Endothelial cell of umbilical vein (primary cell): ENCODE results near the gene CADPS.

Experiments used
- CTCF ChIP-seq, 2 donors: IDR thresholded peaks; 1 replicate in 1 of 2; 2 replicates in 1 of 2; pipeline ENCODE4 v1.5.1; 2011; ENCODE audit warnings: low read length in 2 of 2, mild to moderate bottlenecking in 2 of 2, moderate library complexity in 2 of 2, control low read depth in 1 of 2, inconsistent platforms in 1 of 2, low read depth in 1 of 2; ENCODE audit not compliant: insufficient read depth in 1 of 2; ENCODE audit errors: extremely low read depth in 1 of 2
- EZH2 ChIP-seq: IDR thresholded peaks from 2 replicates; pipeline ENCODE4 v1.6.1; 2012; ENCODE audit warnings: borderline replicate concordance, low read depth, mild to moderate bottlenecking, moderate library complexity, low read length, inconsistent platforms; ENCODE audit not compliant: severe bottlenecking
- FOS ChIP-seq: IDR thresholded peaks from 2 replicates; pipeline ENCODE4 v1.6.1; 2011; ENCODE audit warnings: mild to moderate bottlenecking, low read length, moderate library complexity, borderline replicate concordance; ENCODE audit not compliant: insufficient read depth
- GATA2 ChIP-seq: IDR thresholded peaks from 2 replicates; pipeline ENCODE4 v1.7.0; 2011; ENCODE audit warnings: low read depth, mild to moderate bottlenecking, moderate library complexity, mixed read lengths, low read length; ENCODE audit not compliant: insufficient read length, insufficient read depth
- JUN ChIP-seq: IDR thresholded peaks from 2 replicates; pipeline ENCODE4 v1.6.1; 2011; ENCODE audit warnings: borderline replicate concordance, low read depth; ENCODE audit not compliant: insufficient read length, insufficient read depth
- MAX ChIP-seq: IDR thresholded peaks from 2 replicates; pipeline ENCODE4 v1.6.1; 2011; ENCODE audit not compliant: insufficient read depth, insufficient read length
- MYC ChIP-seq: IDR thresholded peaks from one replicate; pipeline ENCODE4 v1.6.1; 2011; ENCODE audit warnings: mild to moderate bottlenecking, low read depth, low read length
- POLR2A ChIP-seq: IDR thresholded peaks from 2 replicates; pipeline ENCODE4 v1.6.1; 2012; ENCODE audit warnings: low read depth, mild to moderate bottlenecking, control low read depth, low read length
- POLR2AphosphoS5 ChIP-seq: IDR thresholded peaks from 2 replicates; pipeline ENCODE4 v1.6.1; 2012; ENCODE audit warnings: low read depth, mild to moderate bottlenecking, control low read depth, low read length, moderate library complexity; ENCODE audit not compliant: insufficient read depth

- no peak for TF ChIP-seq POLR2AphosphoS5
- TF ChIP-seq CTCF (IDR thresholded peaks at IDR 0.05; ENCODE audit: extremely low read depth in 1 of 2, insufficient read depth in 1 of 2, low read depth in 1 of 2, low read length in 2 of 2): no peak
- TF ChIP-seq POLR2A: no peak
- no peak for TF ChIP-seq MAX
- TF ChIP-seq EZH2: no peak
- no peak for TF ChIP-seq JUN
- TF ChIP-seq FOS: no peak
- TF ChIP-seq MYC: no peak
- no peak for TF ChIP-seq GATA2
Measured at GRCh38 chr3:62636235-62636826, 238.9 kb downstream of the CADPS start.
